ENCODE measurements around the gene PHF2.

PHF2 gene

DNA sequence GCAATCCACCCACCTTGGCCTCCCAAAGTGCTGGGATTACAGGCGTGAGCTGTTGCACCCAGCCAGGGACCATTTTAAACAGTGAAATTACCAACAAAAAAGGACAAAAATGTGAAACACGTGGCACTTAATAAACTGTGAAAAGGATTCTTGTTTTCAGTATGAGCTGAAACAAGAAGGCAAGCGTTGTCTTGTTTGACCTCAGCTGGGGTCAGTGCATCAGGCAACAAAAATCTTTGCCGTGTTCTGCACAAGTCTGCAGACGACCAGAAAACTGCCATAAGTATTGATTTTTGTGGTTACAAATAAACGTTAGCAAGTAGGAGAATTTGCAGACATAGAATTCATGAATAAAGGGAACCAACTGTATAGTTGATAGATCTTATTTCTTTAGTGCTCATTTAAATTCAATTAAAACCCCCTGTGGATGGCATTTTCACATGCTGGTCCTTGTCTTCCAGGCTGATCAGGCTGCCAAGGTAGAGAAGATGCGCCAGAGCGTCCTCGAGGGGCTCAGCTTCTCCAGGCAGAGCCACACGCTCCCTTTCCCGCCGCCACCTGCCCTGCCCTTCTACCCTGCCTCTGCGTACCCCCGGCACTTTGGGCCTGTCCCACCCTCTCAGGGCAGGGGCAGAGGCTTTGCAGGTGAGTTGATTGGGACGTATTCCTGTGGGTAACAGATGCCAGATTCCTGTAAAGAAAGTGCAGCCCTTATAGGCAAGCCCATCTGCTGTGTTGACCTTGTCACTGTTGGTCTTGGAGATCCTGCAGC, 18.8 kb upstream of the PHF2 start:
- no peak for TF ChIP-seq ZNF274 (IDR thresholded peaks at IDR 0.05; ENCODE audit: low read depth, low read length)
- H3K4me3 ChIP-seq (ENCODE audit: low read length) = no peak overlapping the region

DNA sequence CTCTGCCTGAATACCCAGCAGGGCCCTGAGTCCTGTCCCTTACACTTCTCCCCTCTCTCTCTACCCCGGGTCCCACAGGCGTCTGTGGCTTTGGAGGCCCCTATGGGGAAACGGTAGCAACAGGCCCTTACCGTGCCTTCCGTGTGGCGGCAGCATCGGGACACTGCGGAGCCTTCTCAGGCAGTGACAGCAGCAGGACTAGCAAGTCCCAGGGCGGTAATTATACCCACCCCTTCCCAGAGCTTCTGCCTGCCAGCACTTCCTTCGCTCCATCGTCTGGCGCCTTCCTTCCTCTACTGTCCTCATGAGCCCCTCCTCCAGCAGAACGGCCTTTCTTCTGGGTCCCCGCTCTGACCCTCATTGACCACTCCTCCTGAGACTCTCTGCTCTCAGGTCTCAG, 17.9 kb upstream of the PHF2 start:
- TF ChIP-seq ZNF274 (IDR thresholded peaks at IDR 0.05; ENCODE audit: low read depth, low read length) = no peak

DNA sequence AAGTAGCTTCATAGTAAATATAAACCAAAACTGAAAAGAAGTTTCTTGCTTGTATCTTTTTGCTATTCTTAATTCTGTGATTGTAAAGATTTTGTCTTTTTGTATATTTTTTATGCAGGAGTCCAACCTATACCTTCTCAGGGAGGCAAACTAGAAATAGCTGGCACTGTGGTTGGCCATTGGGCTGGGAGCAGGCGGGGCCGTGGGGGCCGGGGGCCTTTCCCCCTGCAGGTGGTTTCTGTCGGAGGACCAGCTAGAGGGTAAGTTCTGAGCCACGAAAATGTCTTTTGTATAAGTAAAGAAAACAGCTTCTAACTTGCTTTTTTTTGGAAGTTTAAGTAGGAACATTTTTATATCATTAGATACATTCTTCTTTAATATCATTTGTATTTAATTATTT, 15.4 kb upstream of the PHF2 start:
- no peak overlapping the region for H3K4me3 ChIP-seq (ENCODE audit: low read length)
- TF ChIP-seq ZNF274 (IDR thresholded peaks at IDR 0.05; ENCODE audit: low read depth, low read length) = no peak

More for the DNA sequence above, 17.9 kb upstream of the PHF2 start:
- H3K4me3 ChIP-seq (ENCODE audit: low read length) = no peak overlapping the region

DNA sequence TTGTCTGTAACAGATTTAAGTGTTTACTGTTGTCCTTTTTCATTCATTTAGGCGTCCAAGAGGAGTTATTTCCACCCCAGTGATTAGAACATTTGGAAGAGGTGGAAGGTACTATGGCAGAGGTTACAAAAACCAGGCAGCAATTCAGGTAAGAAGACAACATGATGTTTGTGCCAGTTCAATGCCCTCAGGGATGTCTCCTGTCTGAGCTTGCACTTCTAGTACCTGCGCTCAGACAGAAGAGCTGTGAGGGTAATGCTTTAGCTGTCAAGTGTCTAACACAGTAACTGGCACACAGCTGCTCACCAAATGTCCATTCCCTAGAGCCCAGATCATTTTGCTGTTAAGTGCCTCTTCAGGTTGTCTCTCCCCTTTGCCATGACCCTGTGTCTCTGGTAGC, 14.2 kb upstream of the PHF2 start:
- no peak for TF ChIP-seq ZNF274 (IDR thresholded peaks at IDR 0.05; ENCODE audit: low read depth, low read length)
- H3K4me3 ChIP-seq (ENCODE audit: low read length) = no peak overlapping the region

DNA sequence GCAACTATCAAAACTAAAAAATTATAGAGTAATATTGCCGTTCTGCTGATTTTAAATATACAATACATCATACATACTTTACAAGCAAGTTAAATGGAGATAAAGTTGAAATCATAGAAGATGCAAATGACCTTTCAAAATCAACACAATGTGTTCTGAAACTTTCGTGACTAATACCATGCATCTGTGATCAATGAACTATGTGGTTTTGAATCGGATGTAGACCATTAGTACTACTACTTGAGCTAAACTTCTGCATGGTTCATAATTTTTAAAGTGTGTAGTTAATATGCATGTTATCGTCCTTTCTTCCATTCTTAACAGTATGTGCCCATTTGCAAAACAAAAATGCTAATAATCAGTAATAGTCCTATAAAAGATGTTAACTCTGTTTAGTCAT, 11.3 kb upstream of the PHF2 start:
- no peak for TF ChIP-seq ZNF274 (IDR thresholded peaks at IDR 0.05; ENCODE audit: low read depth, low read length)
- H3K4me3 ChIP-seq (ENCODE audit: low read length) = no peak overlapping the region

DNA sequence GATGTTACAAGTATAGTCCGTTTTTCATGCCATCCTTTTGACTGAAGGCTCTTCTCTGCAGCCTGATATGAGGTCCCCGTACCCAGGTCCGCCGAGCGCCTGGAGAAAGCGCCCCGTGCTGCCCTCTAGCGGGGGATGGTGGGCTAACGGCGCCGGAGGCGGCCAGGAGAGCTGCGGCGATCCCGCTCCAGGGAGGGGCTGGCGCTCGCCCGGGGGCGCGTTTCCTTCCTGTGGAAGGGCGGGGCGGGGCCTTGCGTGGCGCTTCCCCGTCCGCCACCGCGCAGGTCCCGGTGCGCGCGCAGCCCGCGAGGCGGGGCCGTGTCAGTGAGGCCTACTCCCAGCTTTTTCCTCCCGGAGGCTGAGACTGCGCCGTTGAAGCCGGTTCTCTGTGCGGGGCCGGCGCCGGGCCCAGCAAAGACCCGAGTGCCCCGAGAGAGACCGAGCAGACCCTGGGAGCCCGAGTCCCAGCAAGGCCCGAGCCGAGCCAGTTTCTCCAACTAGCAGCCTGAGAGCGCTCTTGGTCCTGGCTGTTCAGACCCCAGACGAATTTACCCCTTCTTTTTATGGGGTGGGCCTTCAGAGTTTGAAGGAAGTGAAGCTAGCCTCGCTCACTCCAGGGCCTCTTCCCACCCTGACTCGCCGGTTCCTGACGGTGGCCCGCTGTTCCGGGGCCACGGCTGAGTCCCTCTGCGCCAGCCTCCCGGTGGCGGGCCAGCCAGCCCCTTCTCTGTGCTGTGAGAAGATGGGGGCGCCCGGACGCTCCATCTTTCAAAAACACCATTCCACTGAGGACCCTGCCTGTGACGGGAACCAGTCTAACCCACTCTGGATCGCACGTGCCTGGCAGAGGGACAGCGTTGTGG, 9.7 kb upstream of the PHF2 start:
- peak overlapping the region; percentile 60; the same call in 1 of the 2 replicates for H3K4me3 ChIP-seq (ENCODE audit: low read length)
- no peak for TF ChIP-seq ZNF274 (IDR thresholded peaks at IDR 0.05; ENCODE audit: low read depth, low read length)

DNA sequence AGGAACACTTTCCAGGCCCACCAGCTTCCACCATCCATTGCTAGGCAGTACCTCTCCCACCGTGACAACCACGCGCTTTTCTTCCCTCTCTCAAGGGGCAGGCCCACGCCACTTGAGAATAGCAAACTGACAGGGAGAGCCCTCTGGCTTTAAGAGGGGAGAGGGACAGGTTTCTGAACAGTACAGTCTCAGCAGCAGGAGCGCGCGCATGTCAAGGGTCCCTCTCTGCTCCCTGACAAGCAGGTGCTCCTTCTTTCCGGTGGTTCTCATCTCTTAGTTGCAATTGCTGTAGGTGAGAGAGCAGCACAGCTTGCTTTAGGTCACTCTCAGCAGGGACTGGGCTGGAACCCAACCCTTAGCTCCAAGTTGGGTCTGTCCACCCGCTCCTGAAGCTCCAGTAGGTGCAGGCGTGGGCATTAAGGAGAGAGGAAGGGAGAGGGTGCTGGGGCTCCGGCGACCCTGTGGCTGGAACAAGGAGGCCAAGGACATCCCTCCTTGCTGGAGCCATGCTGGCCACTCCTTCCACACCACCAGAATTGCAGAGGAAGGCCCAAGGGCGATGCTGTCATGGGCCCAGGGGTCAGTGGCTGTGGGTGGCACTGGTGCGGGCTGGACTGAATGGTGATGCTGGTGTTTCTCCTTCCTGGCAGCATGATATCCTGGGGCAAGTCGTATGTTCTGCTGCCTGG, 9.0 kb upstream of the PHF2 start:
- H3K4me3 ChIP-seq (ENCODE audit: low read length) = peak overlapping the region; percentile 60; the same call in 1 of the 2 replicates
- TF ChIP-seq ZNF274 (IDR thresholded peaks at IDR 0.05; ENCODE audit: low read depth, low read length) = no peak

DNA sequence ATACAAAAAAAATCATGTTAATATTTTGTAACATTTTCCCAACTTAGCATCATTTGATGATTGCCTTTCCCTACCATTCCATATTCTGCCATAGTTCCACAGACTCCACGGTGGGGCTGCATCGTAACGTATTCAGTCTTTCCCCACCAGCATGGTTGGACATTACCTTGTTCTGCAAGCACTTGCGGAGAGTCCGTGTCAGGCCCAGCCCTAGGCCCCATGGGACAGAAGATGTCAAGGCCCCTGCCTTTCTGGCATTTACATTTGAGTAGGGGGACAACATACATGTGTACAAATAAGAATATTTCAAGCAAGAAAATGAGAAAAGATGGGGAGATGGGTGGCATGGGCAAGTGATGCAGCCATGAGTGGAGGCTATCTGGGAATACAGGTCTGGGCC, 8.2 kb upstream of the PHF2 start:
- H3K4me3 ChIP-seq (ENCODE audit: low read length) = no peak overlapping the region
- TF ChIP-seq ZNF274 (IDR thresholded peaks at IDR 0.05; ENCODE audit: low read depth, low read length) = no peak

DNA sequence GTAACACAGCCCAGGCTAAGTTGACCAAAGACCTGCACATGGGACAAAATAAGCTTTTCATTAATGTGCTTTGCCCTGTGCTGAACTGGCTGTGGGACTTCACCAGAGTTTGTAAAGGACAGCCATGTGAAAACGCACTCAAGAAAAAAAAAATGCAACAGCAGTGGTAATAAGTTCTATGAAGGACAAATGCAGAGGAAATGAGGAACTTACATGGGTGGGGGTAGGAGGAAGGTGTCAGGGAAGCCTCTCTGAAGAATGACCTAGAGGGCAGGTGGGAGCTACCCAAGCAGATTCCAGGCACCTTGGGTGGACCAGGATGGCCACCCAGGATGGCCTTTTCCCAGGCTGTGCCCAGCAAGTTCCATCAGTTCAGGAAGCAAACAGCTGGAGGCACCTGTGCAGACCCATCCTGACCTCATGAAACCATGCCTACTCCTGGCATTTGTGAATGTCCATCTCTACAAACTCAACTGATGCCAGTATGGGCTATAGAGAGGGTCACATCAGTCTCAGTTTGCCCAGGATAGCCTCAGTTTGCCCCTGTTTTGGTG, 6.7 kb upstream of the PHF2 start:
- no peak overlapping the region for H3K4me3 ChIP-seq (ENCODE audit: low read length)
- TF ChIP-seq ZNF274 (IDR thresholded peaks at IDR 0.05; ENCODE audit: low read depth, low read length) = no peak

DNA sequence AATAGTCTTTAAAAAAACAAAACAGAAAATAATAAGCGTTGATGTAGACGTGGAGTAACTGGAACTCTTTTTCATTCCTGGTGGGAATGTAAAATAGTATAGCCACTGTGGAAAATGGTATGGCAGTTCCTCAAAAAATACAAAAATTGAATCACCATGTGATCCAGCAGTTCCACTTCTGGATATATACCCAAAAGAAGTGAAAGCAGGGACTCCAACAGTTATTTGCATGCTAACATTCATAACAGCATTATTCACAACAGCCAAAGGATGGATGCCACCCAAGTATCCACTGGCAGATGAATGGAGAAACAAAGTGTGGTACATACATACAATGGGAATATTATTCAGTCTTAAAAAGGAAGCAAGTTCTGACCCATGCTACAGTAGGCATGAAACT, 4.2 kb upstream of the PHF2 start:
- no peak for TF ChIP-seq ZNF274 (IDR thresholded peaks at IDR 0.05; ENCODE audit: low read depth, low read length)
- no peak overlapping the region for H3K4me3 ChIP-seq (ENCODE audit: low read length)

DNA sequence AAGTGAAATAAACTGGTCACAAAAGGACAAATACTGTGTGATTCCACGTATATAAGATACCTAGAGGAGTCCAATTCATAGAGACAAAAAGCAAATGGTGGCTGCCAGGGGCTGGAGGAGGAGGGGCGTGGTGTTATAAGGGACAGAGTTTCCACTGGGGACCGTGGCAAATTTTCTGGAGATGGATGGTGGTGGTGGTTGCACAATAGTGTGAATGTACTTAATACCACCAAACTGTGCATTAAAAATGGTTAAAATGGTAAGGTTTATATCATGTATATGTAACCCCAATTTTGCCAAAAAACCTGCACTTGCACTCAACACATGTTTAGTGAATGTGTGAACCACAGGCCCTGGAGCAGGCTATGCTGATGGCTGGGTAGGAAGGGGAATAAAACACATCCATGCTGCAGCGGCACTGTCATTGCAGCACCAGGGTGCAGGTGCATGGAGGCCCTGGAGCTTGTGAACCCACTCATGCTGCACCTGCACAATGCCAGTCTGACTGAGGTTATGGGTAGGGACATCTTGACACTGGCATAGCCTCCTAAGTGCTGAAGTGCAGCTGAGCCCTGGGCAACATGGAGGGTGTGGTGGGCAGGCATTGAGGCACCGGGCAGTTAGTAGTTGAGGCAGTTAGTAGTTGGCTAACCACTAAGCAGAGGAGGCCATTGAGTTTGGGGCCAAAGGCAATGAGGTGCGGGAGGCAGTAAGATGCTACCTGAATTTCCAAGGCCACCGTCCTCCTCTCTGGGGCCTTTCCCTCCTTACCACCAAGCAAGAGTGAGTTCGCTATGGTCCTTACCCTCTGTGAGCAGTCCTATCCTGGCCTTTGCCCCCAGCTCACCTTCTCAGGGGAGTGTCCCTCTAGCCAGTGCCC, 3.5 kb upstream of the PHF2 start:
- no peak overlapping the region for H3K4me3 ChIP-seq (ENCODE audit: low read length)
- TF ChIP-seq ZNF274 (IDR thresholded peaks at IDR 0.05; ENCODE audit: low read depth, low read length) = no peak

DNA sequence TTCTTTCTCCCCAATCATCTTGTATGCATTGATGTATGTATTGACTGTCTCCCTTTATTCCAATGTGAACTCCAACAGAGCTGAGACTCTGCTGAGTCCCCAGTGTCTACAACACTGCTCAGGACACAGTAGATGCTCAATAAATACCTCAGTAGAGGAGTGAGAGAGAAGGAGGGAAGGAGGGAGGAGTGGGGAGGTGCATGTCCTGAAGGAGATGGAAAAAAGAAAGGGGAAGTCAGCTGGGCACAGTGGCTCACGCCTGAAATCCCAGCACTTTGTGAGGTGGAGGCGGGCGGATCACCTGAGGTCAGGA, 2.9 kb upstream of the PHF2 start:
- H3K4me3 ChIP-seq (ENCODE audit: low read length) = no peak overlapping the region
- TF ChIP-seq ZNF274 (IDR thresholded peaks at IDR 0.05; ENCODE audit: low read depth, low read length) = no peak

DNA sequence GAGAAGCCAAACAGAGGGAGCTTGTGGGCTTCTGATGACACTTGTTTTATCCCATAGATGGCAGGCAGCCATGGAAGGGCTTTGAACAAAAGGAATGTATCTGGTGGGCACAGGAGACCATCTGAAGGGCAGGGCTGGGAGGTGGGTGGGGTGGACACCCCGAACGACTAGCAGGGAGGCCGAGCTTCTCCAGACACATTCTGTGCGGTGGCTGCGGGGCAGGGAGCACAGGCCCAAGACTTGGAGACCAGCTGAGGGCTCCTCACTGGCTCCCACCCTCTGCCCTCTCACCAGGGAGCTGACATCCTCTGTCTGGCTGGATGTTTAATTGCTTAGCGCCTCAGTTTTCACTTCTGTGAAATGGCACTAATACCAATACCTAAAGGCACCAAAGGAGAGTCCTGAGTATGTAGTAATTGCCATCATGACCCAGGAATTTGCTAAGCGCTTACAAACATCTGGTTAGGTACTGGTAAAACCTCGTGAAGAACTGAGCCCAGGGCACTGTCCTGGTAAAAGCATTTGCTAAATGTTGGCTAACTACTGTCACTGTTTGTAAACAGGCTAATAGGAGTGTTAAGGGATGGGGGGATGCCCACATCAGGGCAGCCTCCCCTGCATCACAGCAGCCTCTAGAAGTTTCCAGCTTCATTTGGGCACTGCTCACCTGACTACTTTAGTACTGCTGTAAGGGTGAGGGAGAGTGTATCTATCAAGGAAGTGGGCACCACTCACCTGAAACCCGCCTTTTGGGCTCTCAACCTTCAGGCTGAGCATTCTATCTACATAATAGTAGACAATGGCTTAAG, 2.1 kb upstream of the PHF2 start:
- TF ChIP-seq ZNF274 (IDR thresholded peaks at IDR 0.05; ENCODE audit: low read depth, low read length) = no peak
- H3K4me3 ChIP-seq (ENCODE audit: low read length) = no peak overlapping the region

All from GM08714 (cell line).